GM23338 (cell line): Measurements from ENCODE around the gene LYPD4. TPM values are rescaled to one million over a fixed set of nuclear protein-coding genes. Genes with fewer than 3 reads are reported as not detected.
A peak's percentile ranks its signal among the peaks of the same experiment; 100 is the strongest.

Source experiments
- ATAC-seq: fragments of 200-7000 bp; cut with Tn5 transposase; 3 replicates; pipeline ENCODE4 v1.9.1; 2020
- DNase-seq: peaks from one replicate; pipeline ENCODE4 v3.0.0-alpha.2; 2015; ENCODE audit warnings: low spot score
- H2AFZ ChIP-seq: fragments of 200-600 bp; sonication (generic); 2 replicates; pipeline ENCODE4 v1.8.0; 2016; ENCODE audit warnings: antibody characterized with exemption, mild to moderate bottlenecking, moderate library complexity
- H3F3A ChIP-seq: fragments of 200-600 bp; sonication (generic); replicated peaks from 2 replicates; pipeline ENCODE4 v1.8.0; 2017; ENCODE audit warnings: antibody characterized with exemption, mixed run types, low read depth
- H3K27ac ChIP-seq: fragments of 200-600 bp; sonication (generic); 2 replicates; pipeline ENCODE4 v1.6.1; 2016; ENCODE audit warnings: low read depth
- H3K27me3 ChIP-seq: fragments of 200-600 bp; sonication (generic); 2 replicates; pipeline ENCODE4 v1.8.0; 2016; ENCODE audit warnings: mild to moderate bottlenecking, mixed run types, moderate library complexity; ENCODE audit not compliant: insufficient read depth
- H3K36me3 ChIP-seq: fragments of 200-600 bp; sonication (generic); 2 replicates; pipeline ENCODE4 v1.8.0; 2016; ENCODE audit warnings: mild to moderate bottlenecking; ENCODE audit not compliant: insufficient read depth
- H3K4me1 ChIP-seq: fragments of 200-600 bp; sonication (generic); 2 replicates; pipeline ENCODE4 v1.8.0; 2016; ENCODE audit warnings: mild to moderate bottlenecking, moderate library complexity; ENCODE audit not compliant: insufficient read depth
- H3K4me2 ChIP-seq: fragments of 200-600 bp; sonication (generic); 2 replicates; pipeline ENCODE4 v1.7.1; 2017; ENCODE audit warnings: mixed run types
- H3K4me3 ChIP-seq: fragments of 200-600 bp; sonication (generic); 2 replicates; pipeline ENCODE4 v1.6.1; 2016; ENCODE audit warnings: mixed run types
- H3K79me2 ChIP-seq: fragments of 200-600 bp; sonication (generic); replicated peaks from 2 replicates; pipeline ENCODE4 v1.8.0; 2017; ENCODE audit warnings: mild to moderate bottlenecking; ENCODE audit not compliant: insufficient read depth
- H3K9me2 ChIP-seq: fragments of 200-600 bp; sonication (generic); 2 replicates; pipeline ENCODE4 v1.8.0; 2017; ENCODE audit not compliant: insufficient read depth
- H4K20me1 ChIP-seq: fragments of 200-600 bp; sonication (generic); replicated peaks from 2 replicates; pipeline ENCODE4 v1.8.0; 2017; ENCODE audit warnings: mild to moderate bottlenecking; ENCODE audit not compliant: insufficient read depth
- H3K27ac Mint-ChIP-seq: 2 replicates; pipeline ENCODE4 v1.8.0; 2020; ENCODE audit warnings: inconsistent platforms, mild to moderate bottlenecking, moderate library complexity, mixed read lengths
- H3K27me3 Mint-ChIP-seq: 3 replicates; pipeline ENCODE4 v1.8.0; 2022; ENCODE audit warnings: low read depth, mild to moderate bottlenecking, moderate library complexity, mixed read lengths, inconsistent platforms; ENCODE audit not compliant: insufficient read depth, poor library complexity
- H3K36me3 Mint-ChIP-seq: 3 replicates; pipeline ENCODE4 v1.8.0; 2021; ENCODE audit warnings: low read depth, mild to moderate bottlenecking, inconsistent platforms, moderate library complexity, mixed read lengths
- H3K4me1 Mint-ChIP-seq: 3 replicates; pipeline ENCODE4 v1.8.0; 2020; ENCODE audit warnings: mild to moderate bottlenecking, inconsistent platforms, mixed read lengths
- H3K4me3 Mint-ChIP-seq: 3 replicates; pipeline ENCODE4 v1.8.0; 2021; ENCODE audit warnings: moderate library complexity, mild to moderate bottlenecking, inconsistent platforms, mixed read lengths
- H3K9me3 Mint-ChIP-seq: 3 replicates; pipeline ENCODE4 v1.8.0; 2020; ENCODE audit warnings: moderate library complexity, mild to moderate bottlenecking, inconsistent platforms, mixed read lengths
- CREB1 ChIP-seq: fragments of 250-450 bp; sonication (Bioruptor Pico); IDR thresholded peaks from 2 replicates; pipeline ENCODE4 v1.5.0; 2020; ENCODE audit warnings: low read depth, mild to moderate bottlenecking, moderate library complexity
- ETS1 ChIP-seq: IDR thresholded peaks from 2 replicates; pipeline ENCODE4 v1.6.1; 2016; ENCODE audit warnings: antibody characterized with exemption
- JUNB ChIP-seq: IDR thresholded peaks from one replicate; pipeline ENCODE4 v1.6.1; 2016; ENCODE audit warnings: antibody characterized with exemption; ENCODE audit not compliant: unreplicated experiment
- STAT1 ChIP-seq: IDR thresholded peaks from one replicate; pipeline ENCODE4 v1.6.1; 2016; ENCODE audit warnings: antibody characterized with exemption; ENCODE audit not compliant: unreplicated experiment
- ZNF331 ChIP-seq: fragments of 250-450 bp; sonication (Bioruptor Pico); IDR thresholded peaks from 2 replicates; pipeline ENCODE4 v1.5.0; 2020; ENCODE audit warnings: low read depth, mild to moderate bottlenecking, moderate library complexity
- polyA plus RNA-seq: library from polyadenylated mRNA; unstranded; fragments of >200 nt; fragmentation: Nextera tagmentation; extraction: Ambion mirVana; gene quantifications from 2 replicates; pipeline ENCODE4 v1.2.1, GENCODE V29; 2016
- total RNA-seq: library from RNA; depleted of rRNA; stranded (reverse); fragments of >200 nt; shearing (Covaris generic); gene quantifications from 2 replicates; pipeline ENCODE4 v1.2.3, GENCODE V29; 2014
- TF ChIP-seq, protein P1 (sequence below): IDR thresholded peaks from one replicate; pipeline ENCODE4 v1.6.1; 2018; ENCODE audit warnings: antibody characterized with exemption; ENCODE audit not compliant: unreplicated experiment

Gene LYPD4
- total and polyA plus RNA-seq, 2 experiments from 2014 or later, result not detected

DNA sequence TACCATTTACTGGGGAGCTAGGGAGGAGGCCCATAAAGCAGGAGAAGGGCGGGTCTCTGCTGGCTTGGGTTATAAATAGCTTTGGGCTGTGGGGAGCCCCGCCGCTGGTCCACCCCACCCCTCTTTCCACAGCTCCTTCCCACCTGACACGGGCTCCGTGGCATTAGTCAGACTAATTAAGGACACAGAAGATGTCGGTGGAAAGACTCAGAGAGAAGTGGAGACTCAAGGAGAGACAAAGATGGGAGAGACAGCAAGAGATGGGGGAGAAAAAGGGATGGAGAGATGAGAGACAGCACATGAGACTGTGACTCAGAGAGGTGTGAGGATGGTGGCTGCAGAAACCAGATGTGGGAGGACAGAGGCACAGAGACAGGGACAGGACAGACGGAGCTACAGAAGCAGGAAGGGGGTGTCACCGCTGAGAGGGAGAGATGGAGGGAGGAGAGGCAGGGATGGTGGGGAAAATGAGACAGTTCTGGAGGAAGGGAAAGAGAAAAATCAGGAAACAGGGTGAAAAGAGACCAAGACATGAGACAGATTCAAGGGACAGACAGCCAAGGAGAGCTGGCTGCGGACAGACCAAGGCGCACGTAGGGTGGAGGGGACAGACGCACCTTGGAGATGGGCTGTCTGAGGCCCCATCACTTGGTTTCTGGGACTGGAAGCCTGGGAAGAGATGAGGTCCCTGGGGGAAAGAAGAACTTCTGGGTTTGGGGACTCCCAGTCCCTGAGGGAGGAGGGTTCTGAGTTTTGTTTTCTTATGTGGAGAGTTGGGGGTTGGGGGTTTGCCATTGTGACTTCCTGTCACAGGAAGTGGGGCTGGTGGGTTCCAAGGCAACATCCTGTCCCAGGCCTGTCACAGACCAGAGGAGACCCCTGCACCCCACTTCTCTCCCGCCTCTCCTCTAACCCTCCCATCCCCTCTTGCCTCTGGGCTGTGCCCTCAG lies 42.6 kb upstream of the LYPD4 start (continued):
- TF ChIP-seq, protein P1, sequence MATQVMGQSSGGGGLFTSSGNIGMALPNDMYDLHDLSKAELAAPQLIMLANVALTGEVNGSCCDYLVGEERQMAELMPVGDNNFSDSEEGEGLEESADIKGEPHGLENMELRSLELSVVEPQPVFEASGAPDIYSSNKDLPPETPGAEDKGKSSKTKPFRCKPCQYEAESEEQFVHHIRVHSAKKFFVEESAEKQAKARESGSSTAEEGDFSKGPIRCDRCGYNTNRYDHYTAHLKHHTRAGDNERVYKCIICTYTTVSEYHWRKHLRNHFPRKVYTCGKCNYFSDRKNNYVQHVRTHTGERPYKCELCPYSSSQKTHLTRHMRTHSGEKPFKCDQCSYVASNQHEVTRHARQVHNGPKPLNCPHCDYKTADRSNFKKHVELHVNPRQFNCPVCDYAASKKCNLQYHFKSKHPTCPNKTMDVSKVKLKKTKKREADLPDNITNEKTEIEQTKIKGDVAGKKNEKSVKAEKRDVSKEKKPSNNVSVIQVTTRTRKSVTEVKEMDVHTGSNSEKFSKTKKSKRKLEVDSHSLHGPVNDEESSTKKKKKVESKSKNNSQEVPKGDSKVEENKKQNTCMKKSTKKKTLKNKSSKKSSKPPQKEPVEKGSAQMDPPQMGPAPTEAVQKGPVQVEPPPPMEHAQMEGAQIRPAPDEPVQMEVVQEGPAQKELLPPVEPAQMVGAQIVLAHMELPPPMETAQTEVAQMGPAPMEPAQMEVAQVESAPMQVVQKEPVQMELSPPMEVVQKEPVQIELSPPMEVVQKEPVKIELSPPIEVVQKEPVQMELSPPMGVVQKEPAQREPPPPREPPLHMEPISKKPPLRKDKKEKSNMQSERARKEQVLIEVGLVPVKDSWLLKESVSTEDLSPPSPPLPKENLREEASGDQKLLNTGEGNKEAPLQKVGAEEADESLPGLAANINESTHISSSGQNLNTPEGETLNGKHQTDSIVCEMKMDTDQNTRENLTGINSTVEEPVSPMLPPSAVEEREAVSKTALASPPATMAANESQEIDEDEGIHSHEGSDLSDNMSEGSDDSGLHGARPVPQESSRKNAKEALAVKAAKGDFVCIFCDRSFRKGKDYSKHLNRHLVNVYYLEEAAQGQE, result no peak
- TF ChIP-seq STAT1 (no peak), ZNF331 (CRISPR knock-in tag) (no peak), ETS1 (no peak), JUNB (no peak), CREB1 (CRISPR knock-in tag) (no peak)

GRCh38 chr19:41883821-41884733 lies 39.6 kb upstream of the LYPD4 start:
- peak overlapping the region; percentile 74; the same call in 1 of the 2 replicates for H3K27ac Mint-ChIP-seq
- H3K9me3 Mint-ChIP-seq, result peaks cover 4% of the 10 kb centered on the region; the same call in 1 of the 3 replicates
- peaks cover 42% of the 10 kb centered on the region for H3K4me1 Mint-ChIP-seq
- H3K36me3 ChIP-seq, result no peaks in the 10 kb centered on the region
- ATAC-seq (peak; percentile 90), DNase-seq (peak; percentile 99)
- H3F3A ChIP-seq, result peaks cover 31% of the 10 kb centered on the region
- peak overlapping the region; percentile 97 for H3K4me2 ChIP-seq
- peaks cover 6% of the 10 kb centered on the region; the same call in 1 of the 2 replicates for H3K79me2 ChIP-seq
- peak overlapping the region; percentile 93 for H3K4me3 ChIP-seq
- peaks cover 5% of the 10 kb centered on the region; the same call in 2 of the 3 replicates for H3K36me3 Mint-ChIP-seq
- H3K27me3 ChIP-seq, result peaks cover 29% of the 10 kb centered on the region
- H3K9me2 ChIP-seq, result no peaks in the 10 kb centered on the region
- no peak overlapping the region for H3K27ac ChIP-seq
- peaks cover 23% of the 10 kb centered on the region for H3K27me3 Mint-ChIP-seq
- H3K4me1 ChIP-seq, result peaks cover 31% of the 10 kb centered on the region
- H3K4me3 Mint-ChIP-seq, result peak overlapping the region; percentile 89
- peak overlapping the region; percentile 90 for H2AFZ ChIP-seq
- 0 out of 2 replicates have a peak, but pooled peaks cover 3% of the 10 kb centered on the region for H4K20me1 ChIP-seq
- TF ChIP-seq, protein P1, result no peak
